LNCAP (cell line): ENCODE measurements around the gene CNST.

Experiments used
- CTCF ChIP-seq: fragments of 450-650 bp; IDR thresholded peaks from 2 replicates; pipeline ENCODE4 v1.5.1; 2017; ENCODE audit warnings: mild to moderate bottlenecking

The CNST gene

DNA sequence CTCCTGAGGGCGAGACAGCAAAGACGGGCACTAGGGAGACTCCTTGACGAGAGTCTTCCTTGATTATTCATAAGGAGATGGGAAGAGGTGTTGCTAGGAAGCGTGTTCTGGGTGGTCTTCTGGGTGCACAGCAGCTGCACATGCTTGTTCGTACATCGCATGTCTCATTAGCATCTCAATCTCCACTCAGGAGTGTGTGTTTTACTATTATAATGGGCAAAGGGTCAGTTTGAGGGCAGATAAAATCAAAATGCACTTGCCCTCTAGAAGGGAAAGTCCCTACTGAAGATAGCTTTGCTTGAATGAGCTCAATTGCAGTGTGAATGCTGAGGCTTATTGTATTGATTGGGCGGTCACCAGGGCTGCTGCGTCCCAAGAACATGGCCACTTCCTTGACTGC, 107.8 kb downstream of the CNST start:
- no peak for TF ChIP-seq CTCF

DNA sequence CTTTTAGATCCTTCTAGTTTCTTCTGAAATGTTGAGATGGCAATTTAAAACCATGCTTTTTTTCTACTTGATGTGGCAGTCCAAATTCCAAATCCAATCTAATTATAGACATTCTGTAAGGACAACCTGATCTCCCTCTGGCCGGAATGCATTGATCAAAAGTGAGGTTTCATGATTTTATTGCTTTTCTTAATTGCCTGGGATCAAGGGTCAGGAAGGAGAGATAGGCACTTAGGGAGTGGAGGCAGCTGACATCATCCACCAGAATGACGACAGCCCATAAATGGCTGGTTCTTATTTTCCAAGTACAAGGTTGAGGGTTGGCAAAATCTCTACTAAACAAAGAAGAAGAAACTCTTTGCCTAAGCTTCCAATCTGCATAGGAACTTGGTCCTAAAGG, 111.6 kb downstream of the CNST start:
- TF ChIP-seq CTCF = no peak

GRCh38 chr1:246678816-246679793, 112.8 kb downstream of the CNST start:
- no peak for TF ChIP-seq CTCF

DNA sequence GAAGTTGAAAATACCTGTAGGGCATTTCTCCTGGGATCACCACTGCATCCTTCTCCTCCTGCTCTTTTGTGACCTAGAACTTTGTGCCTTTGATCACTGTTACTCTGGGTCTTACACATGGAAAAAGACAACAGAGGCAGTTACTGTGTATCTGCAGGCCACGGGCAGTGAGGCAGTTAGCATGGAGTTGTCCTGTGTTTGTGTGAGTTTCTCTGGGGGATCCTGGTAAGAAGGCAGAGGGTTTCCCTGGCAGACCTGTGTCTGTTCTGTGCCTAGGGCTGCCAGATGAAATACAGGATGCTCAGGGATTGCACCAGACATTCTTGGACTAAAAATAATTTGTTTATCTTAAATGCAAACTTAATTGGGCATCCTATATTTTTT, 113.5 kb downstream of the CNST start:
- no peak for TF ChIP-seq CTCF

GRCh38 chr1:246680190-246680589, 113.9 kb downstream of the CNST start:
- TF ChIP-seq CTCF = no peak

DNA sequence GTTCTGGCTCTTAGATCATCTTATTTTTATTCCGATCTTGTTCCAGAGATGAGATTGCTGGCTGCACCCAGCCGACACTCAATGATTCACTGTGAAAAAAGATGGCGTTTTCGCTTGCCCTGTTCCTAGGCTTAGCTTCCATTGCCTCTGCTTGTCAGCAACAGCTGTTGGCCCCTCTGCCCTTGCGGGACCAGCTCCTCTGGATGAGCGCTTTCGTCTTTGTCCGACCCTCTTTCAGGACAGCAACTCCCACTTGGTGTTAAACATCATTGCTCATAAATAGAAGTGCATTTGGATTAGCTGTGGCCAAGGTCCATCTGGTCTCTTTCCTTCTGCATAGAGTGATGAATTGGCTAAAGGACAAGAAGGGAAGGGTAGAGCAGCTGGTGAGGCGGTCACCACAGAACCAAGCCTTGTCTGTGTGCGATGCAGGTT, 114.5 kb downstream of the CNST start:
- TF ChIP-seq CTCF = no peak

DNA sequence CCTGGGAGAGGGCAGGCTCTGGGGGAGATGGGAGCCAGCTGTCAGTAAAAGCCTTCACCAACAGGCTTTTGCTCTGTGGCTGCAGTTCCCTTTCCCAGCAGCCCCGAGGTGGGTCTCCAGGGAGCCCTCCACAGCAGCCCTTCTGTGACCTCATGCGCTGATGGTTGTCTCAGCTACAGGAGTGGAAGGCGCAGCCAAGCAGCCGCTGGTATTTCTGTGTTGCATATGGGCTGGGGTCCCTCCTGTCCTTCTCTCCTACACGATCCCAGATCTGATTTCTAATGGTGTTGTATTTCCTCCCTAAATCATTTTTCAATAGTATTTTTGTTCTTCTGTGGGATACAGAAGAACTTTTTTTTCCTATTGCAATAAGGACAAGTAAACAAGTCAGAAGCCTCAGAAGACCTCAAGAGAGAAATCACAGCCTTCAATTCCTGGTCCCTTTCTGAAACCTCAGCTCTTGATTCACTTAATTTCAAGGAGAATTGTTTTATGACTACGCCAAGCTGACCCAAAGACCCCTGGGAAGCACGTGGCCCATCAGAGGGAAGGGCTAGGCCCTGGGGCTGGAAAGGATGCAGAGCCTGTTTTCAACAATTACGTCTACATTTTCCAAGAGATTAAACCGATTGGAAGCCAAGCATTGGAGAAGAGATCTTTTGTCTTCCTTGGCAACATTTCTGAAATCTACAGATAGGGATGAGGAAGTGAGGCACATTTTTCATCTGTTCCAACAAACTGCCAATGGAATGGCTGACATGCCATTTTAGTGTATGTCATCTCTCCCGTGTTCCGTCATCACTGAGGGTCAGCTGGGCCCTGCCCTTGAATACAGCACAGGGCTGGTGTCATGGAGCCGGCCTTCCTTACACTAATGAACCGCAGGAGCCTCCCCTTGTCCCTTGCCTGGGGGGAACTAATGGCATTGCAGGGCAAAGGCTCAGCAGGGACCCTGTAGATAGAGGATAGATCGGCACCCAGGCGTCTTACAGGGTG, 115.9 kb downstream of the CNST start:
- TF ChIP-seq CTCF = no peak
